ENCODE data around the gene METTL4. TPM values are rescaled to one million over a fixed set of nuclear protein-coding genes. Genes with fewer than 3 reads are reported as not detected.

The METTL4 gene
- polyA plus RNA-seq, 1 experiment, result 12.7 TPM

GRCh38 chr18:2554696-2555095 lies 16.6 kb downstream of the METTL4 start:
- DNase-seq (ENCODE audit: low read depth, low spot score), result no peak
- POLR2A ChIA-PET, result no interaction called here
- no peaks in the 10 kb centered on the region for H3K27me3 ChIP-seq (ENCODE audit: control insufficient read depth, insufficient read depth, low read length)
- CTCF ChIA-PET, result interaction anchor here (0.8 to 2.0 kb wide), 7 partner anchors 8 to 1715 kb away, joined by 3 to 10 read pairs (median 3); no protein-coding TSS in a partner anchor
- TF ChIP-seq CTCF (IDR thresholded peaks at IDR 0.05; ENCODE audit: low read depth, low read length), result no peak
- H3K4me3 ChIP-seq (ENCODE audit: low read depth, low read length), result no peak overlapping the region
- no peaks in the 10 kb centered on the region for H3K9me3 ChIP-seq (ENCODE audit: control insufficient read depth, insufficient read depth, low read length)
- no peak overlapping the region for H3K27ac ChIP-seq (ENCODE audit: low read depth, low read length)

- no peak overlapping the region for H3K4me3 ChIP-seq (ENCODE audit: low read depth, low read length)
- no peaks in the 10 kb centered on the region for H3K9me3 ChIP-seq (ENCODE audit: control insufficient read depth, insufficient read depth, low read length)
- no peaks in the 10 kb centered on the region for H3K27me3 ChIP-seq (ENCODE audit: control insufficient read depth, insufficient read depth, low read length)
- no peak for TF ChIP-seq CTCF (IDR thresholded peaks at IDR 0.05; ENCODE audit: low read depth, low read length)
- H3K27ac ChIP-seq (ENCODE audit: low read depth, low read length), result no peak overlapping the region
- CTCF ChIA-PET, result interaction anchor here (0.7 kb wide), 1 partner anchor 447 kb away, joined by 4 read pairs; no protein-coding TSS in a partner anchor
- DNase-seq (ENCODE audit: low read depth, low spot score), result no peak
- POLR2A ChIA-PET, result no interaction called here
Measured at GRCh38 chr18:2551425-2551824, 19.9 kb downstream of the METTL4 start.

- H3K9me3 ChIP-seq (ENCODE audit: control insufficient read depth, insufficient read depth, low read length), result no peaks in the 10 kb centered on the region
- H3K4me3 ChIP-seq (ENCODE audit: low read depth, low read length), result no peak overlapping the region
- DNase-seq (ENCODE audit: low read depth, low spot score), result no peak
- ChIA-PET CTCF (interaction anchor here (0.7 to 10.3 kb wide), 6 partner anchors 309 to 1710 kb away, joined by 3 to 362 read pairs (median 4); no protein-coding TSS in a partner anchor), POLR2A (no interaction called here)
- TF ChIP-seq CTCF (IDR thresholded peaks at IDR 0.05; ENCODE audit: low read depth, low read length), result no peak
- H3K27ac ChIP-seq (ENCODE audit: low read depth, low read length), result no peak overlapping the region
- H3K27me3 ChIP-seq (ENCODE audit: control insufficient read depth, insufficient read depth, low read length), result no peaks in the 10 kb centered on the region
Measured at GRCh38 chr18:2549462-2549861, 21.8 kb downstream of the METTL4 start.

GRCh38 chr18:2547477-2548087 lies 23.7 kb downstream of the METTL4 start:
- CTCF ChIA-PET, result interaction anchor here (0.6 to 10.3 kb wide), 29 partner anchors 8 to 1708 kb away, joined by 3 to 362 read pairs (median 4); no protein-coding TSS in a partner anchor

More at GRCh38 chr18:2547477-2548087, 23.7 kb downstream of the METTL4 start:
- H3K27ac ChIP-seq (ENCODE audit: low read depth, low read length), result no peak overlapping the region
- no peak overlapping the region for H3K4me3 ChIP-seq (ENCODE audit: low read depth, low read length)
- POLR2A ChIA-PET, result no interaction called here
- TF ChIP-seq CTCF (IDR thresholded peaks at IDR 0.05; ENCODE audit: low read depth, low read length), result peak; percentile 58
- no peaks in the 10 kb centered on the region for H3K27me3 ChIP-seq (ENCODE audit: control insufficient read depth, insufficient read depth, low read length)
- H3K9me3 ChIP-seq (ENCODE audit: control insufficient read depth, insufficient read depth, low read length), result no peaks in the 10 kb centered on the region
- peak; percentile 36 for DNase-seq (ENCODE audit: low read depth, low spot score)

Measured in AG04450 (cell line).